Urinary bladder (tissue), 4 donors: ENCODE data around the gene GLOD4. TPM values are rescaled to one million over a fixed set of nuclear protein-coding genes. Genes with fewer than 3 reads are reported as not detected.
"Not testable (repeated sequence)": the region's sequence is repeated elsewhere in the genome, so short reads cannot be mapped to it uniquely, and the experiment has no call there.

Experiments used
- DNase-seq: peaks from one replicate; pipeline ENCODE4 v3.0.0-alpha.2; 2015; ENCODE audit errors: extremely low spot score
- H3K27ac ChIP-seq: one replicate; pipeline ENCODE4 v1.5.1; 2013; ENCODE audit warnings: low read depth, mild to moderate bottlenecking, moderate library complexity
- H3K36me3 ChIP-seq: one replicate; pipeline ENCODE4 v1.6.1; 2013; ENCODE audit warnings: mild to moderate bottlenecking, moderate library complexity; ENCODE audit not compliant: insufficient read depth
- H3K4me1 ChIP-seq: one replicate; pipeline ENCODE4 v1.6.1; 2013; ENCODE audit warnings: mild to moderate bottlenecking, moderate library complexity; ENCODE audit not compliant: insufficient read depth
- H3K4me3 ChIP-seq: one replicate; pipeline ENCODE4 v1.5.1; 2013; ENCODE audit warnings: low read depth, low read length
- WGBS: extraction: QIAGEN DNeasy Blood & Tissue Kit; methylation state at CpG from one replicate; pipeline ENCODE4 v1.1.7; 2013; 5-methylcytosine and 5-hydroxymethylcytosine counted together
- polyA plus RNA-seq: library from polyadenylated mRNA; stranded (reverse); fragments of 200-250 nt; gene quantifications from one replicate; pipeline ENCODE4 v1.2.3, GENCODE V29; 2013
- total RNA-seq: library from RNA; depleted of rRNA; stranded (reverse); fragments of >200 nt; gene quantifications from one replicate; pipeline ENCODE4 v1.2.3, GENCODE V29; 2014
- donor health status: healthy with polysubstance abuse.
- donor health status: healthy.

GLOD4 gene
- total and polyA plus RNA-seq, 2 donors = 41.0 to 44.0 TPM

GRCh38 chr17:774313-774584 lies 7.8 kb downstream of the GLOD4 start:
- DNase-seq = no peak
- Histone ChIP-seq H3K36me3 (peaks cover 6% of the 10 kb centered on the region), H3K4me1 (no peaks in the 10 kb centered on the region), H3K27ac (no peak overlapping the region), H3K4me3 (no peak overlapping the region)
- WGBS = 88% methylated on average over 5 of the region's 5 CpGs

- no peaks in the 10 kb centered on the region for H3K4me1 ChIP-seq
- no peak overlapping the region for H3K4me3 ChIP-seq
- peaks cover 6% of the 10 kb centered on the region for H3K36me3 ChIP-seq
- DNase-seq = no peak
- H3K27ac ChIP-seq = no peak overlapping the region
- WGBS = 77% methylated on average over 14 of the region's 14 CpGs
Measured at GRCh38 chr17:773467-774312, 8.4 kb downstream of the GLOD4 start.

DNA sequence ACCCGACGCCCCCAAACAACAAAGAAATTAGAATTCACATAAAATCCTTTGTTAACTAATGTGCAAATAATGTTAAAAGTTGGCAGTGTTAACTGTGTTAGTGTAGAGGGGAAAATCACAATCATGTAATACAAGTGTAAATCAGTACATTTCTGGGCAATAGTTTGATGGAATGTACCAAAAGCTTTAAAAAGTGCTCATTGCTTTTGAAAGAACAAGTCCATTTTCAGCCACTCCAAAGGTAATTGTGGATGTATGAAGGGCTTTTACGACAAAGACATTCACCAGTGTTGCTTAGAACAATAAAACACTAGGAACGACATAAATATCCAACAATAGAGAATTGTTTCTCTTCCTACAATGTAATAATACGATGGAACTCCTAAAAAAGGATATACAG lies 9.1 kb downstream of the GLOD4 start:
- H3K27ac ChIP-seq = no peak overlapping the region
- H3K4me3 ChIP-seq = no peak overlapping the region
- H3K4me1 ChIP-seq = no peaks in the 10 kb centered on the region
- WGBS = 89% methylated on average over 5 of the region's 5 CpGs
- DNase-seq = no peak
- peaks cover 6% of the 10 kb centered on the region for H3K36me3 ChIP-seq

DNA sequence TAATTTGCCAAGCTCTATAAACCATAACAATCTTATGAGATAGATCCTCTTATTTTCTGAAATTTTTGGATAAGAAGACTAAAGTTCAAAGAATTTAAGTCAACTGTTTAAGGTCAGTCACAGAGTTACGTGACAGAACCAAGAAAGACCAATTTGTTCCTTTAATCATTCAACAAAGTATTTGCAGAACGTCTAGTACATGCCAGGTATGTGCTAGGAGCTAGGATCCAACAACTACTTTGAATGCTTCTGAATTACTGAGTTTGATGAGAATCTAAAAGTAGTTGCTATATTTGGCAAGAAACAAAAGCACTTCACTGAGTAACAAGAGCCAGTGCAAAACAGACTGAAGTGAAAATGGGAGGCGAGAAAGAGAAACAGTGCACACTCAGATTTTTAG lies 15.0 kb downstream of the GLOD4 start:
- Histone ChIP-seq H3K27ac (no peak overlapping the region), H3K4me3 (no peak overlapping the region), H3K4me1 (no peaks in the 10 kb centered on the region), H3K36me3 (peaks cover 2% of the 10 kb centered on the region)
- no peak for DNase-seq
- WGBS = 74% methylated on average over 3 of the region's 3 CpGs

- peaks cover 2% of the 10 kb centered on the region for H3K36me3 ChIP-seq
- H3K4me1 ChIP-seq = no peaks in the 10 kb centered on the region
- no peak for DNase-seq
- H3K4me3 ChIP-seq = no peak overlapping the region
- WGBS = 82% methylated on average over 9 of the region's 9 CpGs
- H3K27ac ChIP-seq = no peak overlapping the region
Measured at GRCh38 chr17:760371-760770, 21.7 kb downstream of the GLOD4 start.

- Histone ChIP-seq H3K4me3 (no peak overlapping the region), H3K36me3 (peaks cover 2% of the 10 kb centered on the region), H3K27ac (no peak overlapping the region), H3K4me1 (no peaks in the 10 kb centered on the region)
- 70% methylated on average over 5 of the region's 5 CpGs for WGBS
- DNase-seq = no peak
Measured at GRCh38 chr17:759964-760363, 22.1 kb downstream of the GLOD4 start.

DNA sequence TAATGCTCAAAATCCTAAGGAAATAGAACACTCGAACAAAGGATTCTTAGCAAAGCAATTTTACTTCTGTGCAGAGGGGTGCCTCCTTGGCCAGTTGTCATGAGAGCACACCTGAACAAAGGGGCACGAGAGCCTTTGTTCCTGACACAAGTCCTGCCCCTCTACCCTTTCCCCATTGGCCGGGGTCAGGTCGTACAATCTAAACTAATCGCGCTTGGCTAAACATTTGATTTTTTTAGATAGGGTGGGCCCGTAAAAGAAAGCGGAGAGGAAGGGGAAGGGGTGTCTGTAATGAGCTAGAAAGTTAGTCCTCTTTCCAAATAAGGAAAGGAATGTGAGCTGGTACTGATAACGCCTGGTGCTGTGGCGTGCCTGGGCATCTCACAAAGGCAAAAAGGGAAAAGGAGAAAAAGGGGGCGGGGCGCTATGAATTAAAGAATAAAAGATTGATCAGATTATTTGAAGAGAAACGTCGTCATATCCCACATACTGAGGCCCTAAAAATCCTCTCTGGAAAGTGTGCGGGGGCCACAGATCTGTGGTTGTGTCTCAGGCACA lies 26.0 kb downstream of the GLOD4 start:
- not testable (repeated sequence) for H3K4me3 ChIP-seq, DNase-seq

GRCh38 chr17:755319-755961 lies 26.6 kb downstream of the GLOD4 start:
- not testable (repeated sequence) for H3K36me3 ChIP-seq, DNase-seq, H3K27ac ChIP-seq, H3K4me3 ChIP-seq, H3K4me1 ChIP-seq
- 96% methylated on average over 9 of the region's 9 CpGs for WGBS

More for the DNA sequence above, 26.0 kb downstream of the GLOD4 start:
- 40% methylated on average over 15 of the region's 15 CpGs for WGBS
- not testable (repeated sequence) for H3K27ac ChIP-seq, H3K4me1 ChIP-seq, H3K36me3 ChIP-seq

DNA sequence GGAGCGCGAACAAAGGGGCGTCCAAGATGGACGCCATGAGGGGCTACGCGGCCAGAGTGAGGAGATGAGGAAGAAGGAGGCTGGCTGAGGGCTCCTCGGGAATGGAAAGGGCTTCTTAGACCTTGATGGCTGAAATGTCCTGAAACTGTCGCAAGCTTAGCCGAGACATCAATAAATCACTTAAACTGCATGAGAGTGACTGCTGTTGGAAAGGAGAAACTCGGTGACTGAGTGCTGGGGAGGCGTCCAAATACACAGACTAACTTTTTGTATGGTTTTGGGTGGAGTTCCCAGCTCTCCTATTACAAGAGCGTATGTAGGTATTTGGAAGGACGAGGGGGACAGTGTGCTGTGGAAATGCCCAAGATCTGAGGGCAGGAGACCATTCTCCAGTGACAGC lies 28.7 kb downstream of the GLOD4 start:
- H3K27ac ChIP-seq = no peak overlapping the region
- 76% methylated on average over 13 of the region's 13 CpGs for WGBS
- H3K4me1 ChIP-seq = peaks cover 1% of the 10 kb centered on the region
- peaks cover 2% of the 10 kb centered on the region for H3K36me3 ChIP-seq
- no peak for DNase-seq
- H3K4me3 ChIP-seq = no peak overlapping the region

GRCh38 chr17:752620-753219 lies 29.4 kb downstream of the GLOD4 start:
- WGBS = 22% methylated on average over 43 of the region's 43 CpGs
- DNase-seq = no peak

DNA sequence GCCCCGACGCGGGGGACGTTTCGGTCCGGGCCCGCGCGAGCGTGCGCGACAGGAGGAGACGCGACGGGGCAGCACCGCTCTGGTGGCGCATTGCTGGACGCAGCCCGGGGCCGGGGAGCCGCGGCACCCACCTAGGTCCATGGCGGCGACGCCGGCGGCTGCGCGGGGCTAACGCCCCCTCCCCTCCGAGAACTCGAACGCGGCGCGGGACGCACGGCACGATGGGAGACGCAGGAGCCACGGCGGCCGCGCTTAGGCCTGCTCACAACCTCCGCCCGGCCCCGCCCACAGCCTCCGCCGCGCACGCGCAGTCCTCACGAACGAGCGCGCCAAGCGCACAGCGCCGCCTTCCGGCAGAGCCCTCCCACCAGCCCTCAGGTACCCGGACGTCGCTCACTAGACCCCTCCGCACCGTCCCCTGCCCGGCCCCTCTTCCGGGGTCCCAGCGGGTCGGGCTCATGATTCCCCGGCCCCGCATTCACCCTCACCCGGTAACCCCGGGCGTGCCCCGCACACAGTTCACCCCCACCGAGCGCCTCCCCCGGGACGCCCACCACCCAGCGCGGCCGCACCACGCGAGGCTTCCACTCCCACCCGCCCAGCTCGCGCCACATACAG lies 30.0 kb downstream of the GLOD4 start, which contains the start of gene GEMIN4:
GEMIN4 (minus strand) TSS at position 263 of the 618 bp plus-strand sequence; CDS start at position 141, 122 bp downstream.
- Histone ChIP-seq H3K4me3 (peak within 1 kb of the TSS; percentile 75), H3K27ac (peak within 1 kb of the TSS; percentile 80), H3K4me1 (peaks cover 1% of the 10 kb centered on the region), H3K36me3 (peaks cover 1% of the 10 kb centered on the region)
- DNase-seq = peak; percentile 61
- under 1% methylated on average over 86 of the region's 87 CpGs for WGBS

More at GRCh38 chr17:752620-753219, 29.4 kb downstream of the GLOD4 start:
- H3K4me1 ChIP-seq = peaks cover 1% of the 10 kb centered on the region
- H3K36me3 ChIP-seq = no peaks in the 10 kb centered on the region
- peak overlapping the region; percentile 80 for H3K27ac ChIP-seq
- peak overlapping the region; percentile 75 for H3K4me3 ChIP-seq

DNA sequence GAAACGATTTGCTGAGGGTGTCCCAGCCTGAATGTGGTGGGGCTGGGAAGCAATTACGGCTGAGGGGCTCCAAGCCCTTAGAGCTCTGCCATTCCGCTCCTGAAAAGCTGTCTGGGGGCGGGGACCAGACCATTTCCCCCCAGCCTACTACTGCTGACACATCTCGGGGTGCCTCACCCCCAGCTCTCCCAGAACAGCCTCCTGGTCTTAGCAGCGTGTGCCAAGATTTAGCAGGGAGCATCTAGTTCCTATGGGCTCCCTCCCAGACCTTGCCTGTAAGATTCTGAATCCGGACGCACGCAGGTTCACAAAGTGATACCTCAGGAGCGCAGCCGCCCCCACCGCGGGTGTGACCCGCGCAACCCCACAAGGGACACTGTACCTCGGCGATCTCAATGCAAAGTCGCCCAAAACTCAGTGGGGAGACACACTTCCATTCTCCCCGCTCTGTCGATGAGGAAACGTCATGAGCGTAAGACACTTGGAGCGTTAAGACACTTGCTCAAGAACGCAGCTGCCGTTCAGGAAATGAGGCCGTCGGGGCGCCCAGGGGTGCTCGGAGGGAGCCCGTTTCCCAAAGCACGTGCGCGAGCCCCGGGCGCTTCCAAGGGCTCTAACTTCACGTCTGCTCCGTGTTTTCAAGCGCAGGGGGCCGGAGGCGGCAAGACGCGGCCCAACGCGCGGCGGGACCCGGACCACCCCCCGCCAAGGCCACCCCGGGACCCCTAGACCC lies 30.6 kb downstream of the GLOD4 start:
- Histone ChIP-seq H3K4me3 (peak overlapping the region; percentile 75), H3K4me1 (peaks cover 1% of the 10 kb centered on the region), H3K27ac (no peak overlapping the region), H3K36me3 (peaks cover 2% of the 10 kb centered on the region)
- no peak for DNase-seq
- WGBS = 2% methylated on average over 49 of the region's 49 CpGs
